WTC11 (cell line): ENCODE results near the gene ACVR1. TPM values are rescaled to one million over a fixed set of nuclear protein-coding genes. Genes with fewer than 3 reads are reported as not detected.

Experiments
- ATAC-seq: fragments of 200-7000 bp; cut with Tn5 transposase; 2 replicates; pipeline ENCODE4 v1.10.0; 2021; ENCODE audit warnings: mild to moderate bottlenecking, moderate library complexity
- CTCF ChIA-PET: fragments of 300-600 bp; sonication (Branson Sonifier 250); formaldehyde crosslinking; loops from one replicate; lab custom pipeline; 2021; ENCODE audit warnings: antibody characterized with exemption; lab: Charles Lee
- POLR2A ChIA-PET: fragments of 350-600 bp; sonication (Branson Sonifier 250); formaldehyde crosslinking; loops from one replicate; lab custom pipeline; 2021; ENCODE audit warnings: antibody characterized with exemption; lab: Charles Lee
- DNase-seq: peaks from one replicate; pipeline ENCODE4 v3.0.0; 2021; ENCODE audit warnings: low spot score
- H3K27ac Mint-ChIP-seq: 2 replicates; pipeline ENCODE4 v1.8.0; 2021; ENCODE audit warnings: mixed read lengths
- H3K27me3 Mint-ChIP-seq: 2 replicates; pipeline ENCODE4 v1.8.0; 2021; ENCODE audit warnings: low read depth, mild to moderate bottlenecking, moderate library complexity, mixed read lengths
- H3K36me3 Mint-ChIP-seq: 2 replicates; pipeline ENCODE4 v1.8.0; 2021; ENCODE audit warnings: mixed read lengths
- H3K4me1 Mint-ChIP-seq: 2 replicates; pipeline ENCODE4 v1.8.0; 2022; ENCODE audit warnings: mixed read lengths
- H3K4me3 Mint-ChIP-seq: 2 replicates; pipeline ENCODE4 v1.8.0; 2021; ENCODE audit warnings: mild to moderate bottlenecking, moderate library complexity, mixed read lengths
- H3K9me3 Mint-ChIP-seq: 2 replicates; pipeline ENCODE4 v1.8.0; 2021; ENCODE audit warnings: mixed read lengths
- ATF1 ChIP-seq: sonication (generic); formaldehyde crosslinking; IDR thresholded peaks from 2 replicates; pipeline ENCODE4 v1.8.1; 2023; ENCODE audit warnings: mild to moderate bottlenecking, moderate library complexity, missing genetic modification reagents
- CDX4 ChIP-seq: fragments of 250-450 bp; sonication (Bioruptor Pico); IDR thresholded peaks from 2 replicates; pipeline ENCODE4 v1.9.0; 2021; ENCODE audit warnings: moderate library complexity, mild to moderate bottlenecking, inconsistent platforms, borderline replicate concordance
- FOXK1 ChIP-seq: sonication (generic); formaldehyde crosslinking; IDR thresholded peaks from 2 replicates; pipeline ENCODE4 v1.8.0; 2022; ENCODE audit warnings: mild to moderate bottlenecking, moderate library complexity, missing genetic modification reagents
- FOXP1 ChIP-seq: sonication (generic); formaldehyde crosslinking; IDR thresholded peaks from 2 replicates; pipeline ENCODE4 v1.8.0; 2022; ENCODE audit warnings: missing genetic modification reagents, mild to moderate bottlenecking, moderate library complexity, borderline replicate concordance
- GRHL2 ChIP-seq: fragments of 250-450 bp; sonication (Bioruptor Pico); IDR thresholded peaks from 2 replicates; pipeline ENCODE4 v1.8.0; 2022; ENCODE audit warnings: mild to moderate bottlenecking, moderate library complexity; ENCODE audit not compliant: insufficient replicate concordance, severe bottlenecking
- GTF2I ChIP-seq: fragments of 250-450 bp; sonication (Bioruptor Pico); conservative IDR thresholded peaks from 2 replicates; pipeline ENCODE4 v1.4.0; 2021; ENCODE audit warnings: mild to moderate bottlenecking
- HMGA2 ChIP-seq: fragments of 250-450 bp; sonication (Bioruptor Pico); IDR thresholded peaks from 2 replicates; pipeline ENCODE4 v1.4.0; 2021; ENCODE audit warnings: mild to moderate bottlenecking, moderate library complexity
- HMGXB4 ChIP-seq: sonication (generic); formaldehyde crosslinking; IDR thresholded peaks from 2 replicates; pipeline ENCODE4 v1.8.1; 2023; ENCODE audit warnings: mild to moderate bottlenecking, moderate library complexity, missing genetic modification reagents
- JAZF1 ChIP-seq: fragments of 250-450 bp; sonication (Bioruptor Pico); IDR thresholded peaks from 2 replicates; pipeline ENCODE4 v1.9.0; 2021; ENCODE audit warnings: moderate library complexity, mild to moderate bottlenecking, inconsistent platforms
- SMAD3 ChIP-seq: sonication (generic); formaldehyde crosslinking; IDR thresholded peaks from 2 replicates; pipeline ENCODE4 v1.8.0; 2022; ENCODE audit warnings: missing genetic modification reagents, mild to moderate bottlenecking, borderline replicate concordance
- TCF7 ChIP-seq: sonication (generic); formaldehyde crosslinking; IDR thresholded peaks from 2 replicates; pipeline ENCODE4 v1.8.0; 2022; ENCODE audit warnings: mild to moderate bottlenecking, low read depth, missing genetic modification reagents, moderate library complexity
- TP53 ChIP-seq: sonication (generic); formaldehyde crosslinking; IDR thresholded peaks from 2 replicates; pipeline ENCODE4 v1.8.1; 2023; ENCODE audit warnings: mild to moderate bottlenecking, missing genetic modification reagents
- ZNF232 ChIP-seq: sonication (generic); formaldehyde crosslinking; IDR thresholded peaks from 2 replicates; pipeline ENCODE4 v1.8.0; 2022; ENCODE audit warnings: mild to moderate bottlenecking, missing genetic modification reagents
- ZNF263 ChIP-seq: sonication (generic); formaldehyde crosslinking; IDR thresholded peaks from 2 replicates; pipeline ENCODE4 v1.8.1; 2022; ENCODE audit warnings: low read depth, mild to moderate bottlenecking, moderate library complexity, missing genetic modification reagents
- ZNF425 ChIP-seq: fragments of 250-450 bp; sonication (Bioruptor Pico); conservative IDR thresholded peaks from 2 replicates; pipeline ENCODE4 v1.9.0; 2021; ENCODE audit warnings: mild to moderate bottlenecking
- ZSCAN18 ChIP-seq: fragments of 250-450 bp; sonication (Bioruptor Pico); IDR thresholded peaks from 2 replicates; pipeline ENCODE4 v2.1.2; 2022; ENCODE audit warnings: mild to moderate bottlenecking, moderate library complexity
- total RNA-seq: library from RNA; stranded (reverse); gene quantifications from 3 replicates; pipeline ENCODE4 v1.2.3, GENCODE V29; 2021
- TF ChIP-seq, protein P1 (sequence below): sonication (generic); formaldehyde crosslinking; IDR thresholded peaks from 2 replicates; pipeline ENCODE4 v1.8.0; 2022; ENCODE audit warnings: missing genetic modification reagents
- TF ChIP-seq, protein P2 (sequence below): sonication (generic); formaldehyde crosslinking; IDR thresholded peaks from 2 replicates; pipeline ENCODE4 v1.8.1; 2023; ENCODE audit warnings: mild to moderate bottlenecking, missing genetic modification reagents, moderate library complexity
- TF ChIP-seq, protein P3 (sequence below): sonication (generic); formaldehyde crosslinking; conservative IDR thresholded peaks from 2 replicates; pipeline ENCODE4 v1.8.1; 2022; ENCODE audit warnings: mild to moderate bottlenecking, missing genetic modification reagents

ACVR1 gene
- total RNA-seq, 1 experiment from 2014 or later = 19.2 TPM

DNA sequence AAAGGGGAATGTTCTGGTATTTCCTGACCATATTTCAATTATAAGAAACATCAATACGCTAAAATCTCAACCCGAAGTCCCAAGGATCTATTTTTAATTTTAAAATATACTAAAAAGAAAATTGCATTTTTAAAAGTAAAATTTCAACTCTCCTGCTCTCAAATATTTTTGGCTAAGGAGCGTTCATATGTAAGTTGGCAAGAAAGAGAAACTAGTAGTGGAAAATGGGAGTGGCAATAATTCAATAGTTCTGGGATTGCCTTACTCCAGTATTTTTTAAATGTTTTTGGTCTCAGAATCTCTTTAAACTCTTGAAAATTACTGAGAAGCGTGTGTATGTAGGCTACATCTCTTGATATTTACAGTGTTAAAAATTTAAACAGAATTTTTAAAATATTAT lies 72.7 kb downstream of the ACVR1 start (continued):
- TF ChIP-seq, protein P1, sequence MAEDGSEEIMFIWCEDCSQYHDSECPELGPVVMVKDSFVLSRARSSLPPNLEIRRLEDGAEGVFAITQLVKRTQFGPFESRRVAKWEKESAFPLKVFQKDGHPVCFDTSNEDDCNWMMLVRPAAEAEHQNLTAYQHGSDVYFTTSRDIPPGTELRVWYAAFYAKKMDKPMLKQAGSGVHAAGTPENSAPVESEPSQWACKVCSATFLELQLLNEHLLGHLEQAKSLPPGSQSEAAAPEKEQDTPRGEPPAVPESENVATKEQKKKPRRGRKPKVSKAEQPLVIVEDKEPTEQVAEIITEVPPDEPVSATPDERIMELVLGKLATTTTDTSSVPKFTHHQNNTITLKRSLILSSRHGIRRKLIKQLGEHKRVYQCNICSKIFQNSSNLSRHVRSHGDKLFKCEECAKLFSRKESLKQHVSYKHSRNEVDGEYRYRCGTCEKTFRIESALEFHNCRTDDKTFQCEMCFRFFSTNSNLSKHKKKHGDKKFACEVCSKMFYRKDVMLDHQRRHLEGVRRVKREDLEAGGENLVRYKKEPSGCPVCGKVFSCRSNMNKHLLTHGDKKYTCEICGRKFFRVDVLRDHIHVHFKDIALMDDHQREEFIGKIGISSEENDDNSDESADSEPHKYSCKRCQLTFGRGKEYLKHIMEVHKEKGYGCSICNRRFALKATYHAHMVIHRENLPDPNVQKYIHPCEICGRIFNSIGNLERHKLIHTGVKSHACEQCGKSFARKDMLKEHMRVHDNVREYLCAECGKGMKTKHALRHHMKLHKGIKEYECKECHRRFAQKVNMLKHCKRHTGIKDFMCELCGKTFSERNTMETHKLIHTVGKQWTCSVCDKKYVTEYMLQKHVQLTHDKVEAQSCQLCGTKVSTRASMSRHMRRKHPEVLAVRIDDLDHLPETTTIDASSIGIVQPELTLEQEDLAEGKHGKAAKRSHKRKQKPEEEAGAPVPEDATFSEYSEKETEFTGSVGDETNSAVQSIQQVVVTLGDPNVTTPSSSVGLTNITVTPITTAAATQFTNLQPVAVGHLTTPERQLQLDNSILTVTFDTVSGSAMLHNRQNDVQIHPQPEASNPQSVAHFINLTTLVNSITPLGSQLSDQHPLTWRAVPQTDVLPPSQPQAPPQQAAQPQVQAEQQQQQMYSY (CRISPR knock-in tag) = no peak
- TF ChIP-seq ZSCAN18 (CRISPR knock-in tag) (no peak), ATF1 (CRISPR knock-in tag) (no peak), TCF7 (CRISPR knock-in tag) (no peak), FOXK1 (CRISPR knock-in tag) (no peak)

DNA sequence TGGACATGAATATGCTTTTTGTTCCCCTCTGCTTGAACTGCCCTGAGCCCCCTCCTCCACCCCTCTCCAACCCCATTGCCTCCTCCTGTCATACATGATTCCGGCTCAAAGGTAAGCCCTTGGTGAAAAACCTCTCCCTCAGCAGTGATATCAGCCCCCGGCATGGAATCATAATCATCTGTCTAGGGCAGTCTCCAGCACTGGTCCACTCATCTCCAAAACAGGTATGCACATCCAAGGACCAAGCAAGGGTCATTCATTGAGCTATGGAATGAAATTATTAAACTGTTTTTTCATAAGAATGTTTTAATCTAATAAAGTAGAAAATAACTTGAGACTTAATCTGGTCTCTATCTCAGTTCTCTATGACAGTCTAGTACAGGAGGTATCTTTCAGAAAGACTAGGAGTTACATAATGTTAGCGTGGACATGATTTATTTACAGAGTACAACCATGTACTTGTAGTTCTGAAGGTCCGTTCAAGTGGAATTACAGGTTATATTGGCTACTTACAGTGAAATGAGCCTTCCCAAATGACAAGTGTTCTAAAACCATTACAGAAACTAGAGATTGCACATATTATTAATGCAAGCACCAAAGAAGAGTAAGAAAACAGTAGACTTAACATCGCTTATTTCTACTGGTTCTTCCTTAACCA lies 75.2 kb downstream of the ACVR1 start:
- no peak for DNase-seq
- TF ChIP-seq ZNF425 (no peak), GRHL2 (CRISPR knock-in tag) (no peak), SMAD3 (CRISPR knock-in tag) (no peak), CDX4 (no peak), GTF2I (no peak), TP53 (no peak), HMGXB4 (CRISPR knock-in tag) (no peak), ZNF232 (CRISPR knock-in tag) (no peak), HMGA2 (CRISPR knock-in tag) (no peak), ZNF263 (CRISPR knock-in tag) (no peak), ZSCAN18 (CRISPR knock-in tag) (no peak), JAZF1 (no peak), FOXP1 (no peak)
- TF ChIP-seq, protein P2, sequence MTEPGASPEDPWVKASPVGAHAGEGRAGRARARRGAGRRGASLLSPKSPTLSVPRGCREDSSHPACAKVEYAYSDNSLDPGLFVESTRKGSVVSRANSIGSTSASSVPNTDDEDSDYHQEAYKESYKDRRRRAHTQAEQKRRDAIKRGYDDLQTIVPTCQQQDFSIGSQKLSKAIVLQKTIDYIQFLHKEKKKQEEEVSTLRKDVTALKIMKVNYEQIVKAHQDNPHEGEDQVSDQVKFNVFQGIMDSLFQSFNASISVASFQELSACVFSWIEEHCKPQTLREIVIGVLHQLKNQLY (CRISPR knock-in tag) = no peak
- TF ChIP-seq, protein P3, sequence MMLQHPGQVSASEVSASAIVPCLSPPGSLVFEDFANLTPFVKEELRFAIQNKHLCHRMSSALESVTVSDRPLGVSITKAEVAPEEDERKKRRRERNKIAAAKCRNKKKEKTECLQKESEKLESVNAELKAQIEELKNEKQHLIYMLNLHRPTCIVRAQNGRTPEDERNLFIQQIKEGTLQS (CRISPR knock-in tag) = no peak
- TF ChIP-seq, all 79 proteins: peak for 0
- peak overlapping the region; percentile 74; the same call in 1 of the 2 replicates for H3K27ac Mint-ChIP-seq
- CTCF ChIA-PET = no interaction called here
- POLR2A ChIA-PET = no interaction called here
- peaks cover 4% of the 10 kb centered on the region; the same call in 1 of the 2 replicates for H3K36me3 Mint-ChIP-seq
- no peak for ATAC-seq
- H3K27me3 Mint-ChIP-seq = no peaks in the 10 kb centered on the region
- no peak overlapping the region for H3K4me3 Mint-ChIP-seq
- H3K9me3 Mint-ChIP-seq = no peaks in the 10 kb centered on the region
- H3K4me1 Mint-ChIP-seq = no peaks in the 10 kb centered on the region
